Liver (tissue), 9 donors: Measurements from ENCODE around the gene SLC18A3. TPM values are rescaled to one million over a fixed set of nuclear protein-coding genes. Genes with fewer than 3 reads are reported as not detected.

Source experiments
- DNase-seq: peaks from one replicate; pipeline ENCODE4 v3.0.0-alpha.2; 2017; ENCODE audit warnings: low spot score
- H3K27ac ChIP-seq, 2 donors: one replicate each; pipeline ENCODE4 v1.7.0; 2013; ENCODE audit warnings: inconsistent platforms in 2 of 2, low read length in 2 of 2, control low read depth in 1 of 2, low read depth in 1 of 2, mild to moderate bottlenecking in 1 of 2
- H3K27me3 ChIP-seq, 4 donors: one replicate each; pipeline versions ENCODE4 v1.6.1 to v1.7.0; 2013; ENCODE audit warnings: low read length in 3 of 4, inconsistent platforms in 1 of 4, mild to moderate bottlenecking in 1 of 4, moderate library complexity in 1 of 4; ENCODE audit not compliant: control insufficient read depth in 4 of 4, insufficient read depth in 4 of 4
- H3K36me3 ChIP-seq, 4 donors: one replicate each; pipeline versions ENCODE4 v1.6.1 to v1.7.0; 2013; ENCODE audit warnings: low read length in 3 of 4, mild to moderate bottlenecking in 3 of 4, low read depth in 1 of 4, moderate library complexity in 1 of 4; ENCODE audit not compliant: control insufficient read depth in 4 of 4, insufficient read depth in 3 of 4
- H3K4me1 ChIP-seq, 4 donors: one replicate each; pipeline versions ENCODE4 v1.6.1 to v1.7.0; 2013; ENCODE audit warnings: low read length in 3 of 4, mild to moderate bottlenecking in 3 of 4, moderate library complexity in 1 of 4; ENCODE audit not compliant: control insufficient read depth in 4 of 4, insufficient read depth in 4 of 4
- H3K4me3 ChIP-seq, 3 donors: one replicate each; pipeline versions ENCODE4 v1.6.1 to v1.7.0; 2013; ENCODE audit warnings: low read length in 3 of 3, control low read depth in 1 of 3, low read depth in 1 of 3, mild to moderate bottlenecking in 1 of 3
- H3K9ac ChIP-seq, 2 donors: one replicate each; pipeline ENCODE4 v1.7.0; 2013; ENCODE audit warnings: low read length in 2 of 2, mild to moderate bottlenecking in 2 of 2, moderate library complexity in 2 of 2, control low read depth in 1 of 2, low read depth in 1 of 2
- H3K9me3 ChIP-seq, 4 donors: one replicate each; pipeline versions ENCODE4 v1.6.1 to v1.7.0; 2013; ENCODE audit warnings: low read length in 3 of 4; ENCODE audit not compliant: control insufficient read depth in 4 of 4
- ATF3 ChIP-seq: IDR thresholded peaks from 2 replicates; pipeline ENCODE4 v1.6.1; 2016; ENCODE audit warnings: antibody characterized with exemption
- EGR1 ChIP-seq, 2 donors: IDR thresholded peaks; 2 replicates each; pipeline ENCODE4 v1.6.1; 2016 to 2018; ENCODE audit warnings: antibody characterized with exemption in 2 of 2, low read depth in 2 of 2
- FOXA1 ChIP-seq: IDR thresholded peaks from 2 replicates; pipeline ENCODE4 v1.6.1; 2016; ENCODE audit warnings: antibody characterized with exemption
- FOXA2 ChIP-seq: IDR thresholded peaks from 2 replicates; pipeline ENCODE4 v1.6.1; 2016; ENCODE audit warnings: antibody characterized with exemption
- GABPA ChIP-seq, 2 donors: IDR thresholded peaks in 1 of 2; conservative IDR thresholded peaks in 1 of 2; 2 replicates each; pipeline ENCODE4 v1.6.1; 2016; ENCODE audit warnings: antibody characterized with exemption in 2 of 2, mild to moderate bottlenecking in 1 of 2, moderate library complexity in 1 of 2
- HNF4A ChIP-seq, 2 donors: conservative IDR thresholded peaks; 2 replicates each; pipeline ENCODE4 v1.6.1; 2016; ENCODE audit warnings: antibody characterized with exemption in 2 of 2, mild to moderate bottlenecking in 2 of 2
- HNF4G ChIP-seq: IDR thresholded peaks from 2 replicates; pipeline ENCODE4 v1.6.1; 2016; ENCODE audit warnings: antibody characterized with exemption
- JUND ChIP-seq, 2 donors: IDR thresholded peaks; 2 replicates each; pipeline ENCODE4 v1.6.1; 2016; ENCODE audit warnings: antibody characterized with exemption in 2 of 2
- NR2F2 ChIP-seq: IDR thresholded peaks from 2 replicates; pipeline ENCODE4 v1.6.1; 2016; ENCODE audit warnings: antibody characterized with exemption
- RAD21 ChIP-seq, 2 donors: IDR thresholded peaks; 2 replicates each; pipeline ENCODE4 v1.6.1; 2016; ENCODE audit warnings: antibody characterized with exemption in 2 of 2, mild to moderate bottlenecking in 2 of 2
- RXRA ChIP-seq, 2 donors: IDR thresholded peaks; 2 replicates each; pipeline ENCODE4 v1.6.1; 2017 to 2018; ENCODE audit warnings: antibody characterized with exemption in 2 of 2, mild to moderate bottlenecking in 1 of 2
- SP1 ChIP-seq: IDR thresholded peaks from 2 replicates; pipeline ENCODE4 v1.6.1; 2018; ENCODE audit warnings: antibody characterized with exemption, mild to moderate bottlenecking
- TAF1 ChIP-seq: conservative IDR thresholded peaks from 2 replicates; pipeline ENCODE4 v1.6.1; 2016; ENCODE audit warnings: antibody characterized with exemption, mild to moderate bottlenecking
- YY1 ChIP-seq: IDR thresholded peaks from 2 replicates; pipeline ENCODE4 v1.6.1; 2016; ENCODE audit warnings: antibody characterized with exemption, mild to moderate bottlenecking
- ZBTB33 ChIP-seq: IDR thresholded peaks from 2 replicates; pipeline ENCODE4 v1.6.1; 2016; ENCODE audit warnings: antibody characterized with exemption
- WGBS: extraction: QIAGEN DNeasy Blood & Tissue Kit; methylation state at CpG from one replicate; pipeline ENCODE4 v1.1.7; 2013; 5-methylcytosine and 5-hydroxymethylcytosine counted together
- polyA plus RNA-seq, 2 donors: library from polyadenylated mRNA; stranded (reverse) in 1 of 2; unstranded in 1 of 2; fragments of 200-250 nt in 1 of 2; fragments of >200 nt in 1 of 2; fragmentation: Nextera tagmentation in 1 of 2; extraction: Ambion mirVana in 1 of 2; gene quantifications; one replicate each; pipeline versions ENCODE4 v1.2.1 to v1.2.3, GENCODE V29; 2013 to 2015
- total RNA-seq, 2 donors: library from RNA; depleted of rRNA; stranded (reverse); fragments of >200 nt; gene quantifications; one replicate each; pipeline ENCODE4 v1.2.3, GENCODE V29; 2014
- TF ChIP-seq, protein P1 (sequence below): IDR thresholded peaks from 2 replicates; pipeline ENCODE4 v1.6.1; 2016; ENCODE audit warnings: antibody characterized with exemption, mild to moderate bottlenecking
- TF ChIP-seq, protein P2 (sequence below): IDR thresholded peaks from 2 replicates; pipeline ENCODE4 v1.6.1; 2016; ENCODE audit warnings: antibody characterized with exemption
- TF ChIP-seq, protein P3 (sequence below): fragments of 150-350 bp; IDR thresholded peaks from 2 replicates; pipeline ENCODE4 v1.5.1; 2017; ENCODE audit warnings: improper control_type of control experiment, low read depth, low read length; ENCODE audit not compliant: missing input control
- donor health status: healthy.
- donor health status: healthy.
- donor health status: healthy.
- donor health status: healthy.
- donor health status: healthy.

The SLC18A3 gene
- total RNA-seq, result not detected
- not detected for polyA plus RNA-seq

- DNase-seq, result no peak
- no peaks in the 10 kb centered on the region for H3K9me3 ChIP-seq
- peak within 1 kb of the TSS in 1 of 3 donors; percentile 14 for H3K4me3 ChIP-seq
- TF ChIP-seq JUND (IDR thresholded peaks at IDR 0.05) (no peak), SP1 (no peak), ATF3 (no peak), FOXA1 (no peak), HNF4A (conservative IDR thresholded peaks at IDR 0.05) (no peak), RAD21 (IDR thresholded peaks at IDR 0.05) (no peak), TAF1 (no peak), NR2F2 (no peak), EGR1 (IDR thresholded peaks at IDR 0.05; ENCODE audit: low read depth in 2 of 2) (no peak), FOXA2 (no peak), RXRA (IDR thresholded peaks at IDR 0.05) (no peak), HNF4G (no peak), YY1 (no peak), ZBTB33 (no peak), GABPA (IDR thresholded peaks at IDR 0.05 in 1 of 2, conservative IDR thresholded peaks at IDR 0.05 in 1 of 2) (no peak)
- TF ChIP-seq, protein P1, sequence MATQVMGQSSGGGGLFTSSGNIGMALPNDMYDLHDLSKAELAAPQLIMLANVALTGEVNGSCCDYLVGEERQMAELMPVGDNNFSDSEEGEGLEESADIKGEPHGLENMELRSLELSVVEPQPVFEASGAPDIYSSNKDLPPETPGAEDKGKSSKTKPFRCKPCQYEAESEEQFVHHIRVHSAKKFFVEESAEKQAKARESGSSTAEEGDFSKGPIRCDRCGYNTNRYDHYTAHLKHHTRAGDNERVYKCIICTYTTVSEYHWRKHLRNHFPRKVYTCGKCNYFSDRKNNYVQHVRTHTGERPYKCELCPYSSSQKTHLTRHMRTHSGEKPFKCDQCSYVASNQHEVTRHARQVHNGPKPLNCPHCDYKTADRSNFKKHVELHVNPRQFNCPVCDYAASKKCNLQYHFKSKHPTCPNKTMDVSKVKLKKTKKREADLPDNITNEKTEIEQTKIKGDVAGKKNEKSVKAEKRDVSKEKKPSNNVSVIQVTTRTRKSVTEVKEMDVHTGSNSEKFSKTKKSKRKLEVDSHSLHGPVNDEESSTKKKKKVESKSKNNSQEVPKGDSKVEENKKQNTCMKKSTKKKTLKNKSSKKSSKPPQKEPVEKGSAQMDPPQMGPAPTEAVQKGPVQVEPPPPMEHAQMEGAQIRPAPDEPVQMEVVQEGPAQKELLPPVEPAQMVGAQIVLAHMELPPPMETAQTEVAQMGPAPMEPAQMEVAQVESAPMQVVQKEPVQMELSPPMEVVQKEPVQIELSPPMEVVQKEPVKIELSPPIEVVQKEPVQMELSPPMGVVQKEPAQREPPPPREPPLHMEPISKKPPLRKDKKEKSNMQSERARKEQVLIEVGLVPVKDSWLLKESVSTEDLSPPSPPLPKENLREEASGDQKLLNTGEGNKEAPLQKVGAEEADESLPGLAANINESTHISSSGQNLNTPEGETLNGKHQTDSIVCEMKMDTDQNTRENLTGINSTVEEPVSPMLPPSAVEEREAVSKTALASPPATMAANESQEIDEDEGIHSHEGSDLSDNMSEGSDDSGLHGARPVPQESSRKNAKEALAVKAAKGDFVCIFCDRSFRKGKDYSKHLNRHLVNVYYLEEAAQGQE, result no peak
- TF ChIP-seq, protein P2, sequence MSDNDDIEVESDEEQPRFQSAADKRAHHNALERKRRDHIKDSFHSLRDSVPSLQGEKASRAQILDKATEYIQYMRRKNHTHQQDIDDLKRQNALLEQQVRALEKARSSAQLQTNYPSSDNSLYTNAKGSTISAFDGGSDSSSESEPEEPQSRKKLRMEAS, result no peak
- TF ChIP-seq, protein P3, sequence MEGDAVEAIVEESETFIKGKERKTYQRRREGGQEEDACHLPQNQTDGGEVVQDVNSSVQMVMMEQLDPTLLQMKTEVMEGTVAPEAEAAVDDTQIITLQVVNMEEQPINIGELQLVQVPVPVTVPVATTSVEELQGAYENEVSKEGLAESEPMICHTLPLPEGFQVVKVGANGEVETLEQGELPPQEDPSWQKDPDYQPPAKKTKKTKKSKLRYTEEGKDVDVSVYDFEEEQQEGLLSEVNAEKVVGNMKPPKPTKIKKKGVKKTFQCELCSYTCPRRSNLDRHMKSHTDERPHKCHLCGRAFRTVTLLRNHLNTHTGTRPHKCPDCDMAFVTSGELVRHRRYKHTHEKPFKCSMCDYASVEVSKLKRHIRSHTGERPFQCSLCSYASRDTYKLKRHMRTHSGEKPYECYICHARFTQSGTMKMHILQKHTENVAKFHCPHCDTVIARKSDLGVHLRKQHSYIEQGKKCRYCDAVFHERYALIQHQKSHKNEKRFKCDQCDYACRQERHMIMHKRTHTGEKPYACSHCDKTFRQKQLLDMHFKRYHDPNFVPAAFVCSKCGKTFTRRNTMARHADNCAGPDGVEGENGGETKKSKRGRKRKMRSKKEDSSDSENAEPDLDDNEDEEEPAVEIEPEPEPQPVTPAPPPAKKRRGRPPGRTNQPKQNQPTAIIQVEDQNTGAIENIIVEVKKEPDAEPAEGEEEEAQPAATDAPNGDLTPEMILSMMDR, result no peak
- H3K27me3 ChIP-seq, result peaks cover 10 to 21% (median 17%) of the 10 kb centered on the region in 4 donors
- peaks cover 3 to 14% (median 7%) of the 10 kb centered on the region in 4 donors for H3K4me1 ChIP-seq
- H3K27ac ChIP-seq, result no peak within 1 kb of the TSS
- H3K9ac ChIP-seq, result no peak within 1 kb of the TSS
- 2% methylated on average over 43 of the region's 43 CpGs for whole genome bisulfite sequencing
- no peaks in the 10 kb centered on the region for H3K36me3 ChIP-seq
Observed at GRCh38 chr10:49610114-49610457, at the start of gene SLC18A3. Gene SLC18A3, plus strand, starts transcription at chr10:49610310. Its CDS starts 431 bp downstream, at chr10:49610741.
